ENCODE data around the gene EPO.

- TF ChIP-seq CTCF (optimal IDR thresholded peaks at IDR 0.05 in 1 of 3, IDR thresholded peaks at IDR 0.05 in 1 of 3, conservative IDR thresholded peaks at IDR 0.05 in 1 of 3; ENCODE audit: extremely low read depth in 1 of 3, insufficient read depth in 2 of 3, low read length in 3 of 3) (no peak), EZH2 (IDR thresholded peaks at IDR 0.05; ENCODE audit: low read length) (no peak)
Measured at GRCh38 chr7:100728196-100728595, 7.9 kb downstream of the EPO start.
